Left ventricle myocardium superior (tissue), 1 donor: ENCODE results near the gene FBH1. TPM values are rescaled to one million over a fixed set of nuclear protein-coding genes. Genes with fewer than 3 reads are reported as not detected.
A peak's percentile ranks its signal among the peaks of the same experiment; 100 is the strongest.
"Not testable (repeated sequence)": the region's sequence is repeated elsewhere in the genome, so short reads cannot be mapped to it uniquely, and the experiment has no call there.

Source experiments
- ATAC-seq: fragments of 200-7000 bp; cut with Tn5 transposase; one replicate; pipeline ENCODE4 v1.9.1; 2020; ENCODE audit warnings: mild to moderate bottlenecking, moderate library complexity
- DNase-seq: peaks from one replicate; pipeline ENCODE4 v3.0.0-alpha.2; 2020
- intact Hi-C: fragments of 100-400 bp; cut with micrococcal nuclease; formaldehyde crosslinking; loops from one replicate; pipeline ENCODE4 v1.11.0; 2022
- long read RNA-seq: library from polyadenylated mRNA; unstranded; transcript quantifications from one replicate; pipeline ENCODE4 v2.0.0, GENCODE V29; 2021
- total RNA-seq: library from RNA; stranded (reverse); fragmentation: NEBNext Ultra II Directional; extraction: Animal tissue kit (Norgen Biotek cat#: 25700); gene quantifications from one replicate; pipeline ENCODE4 v1.2.1, GENCODE V29; 2021
- donor health status: DM: no; HTN: yes; CAD: no; lungs with severe emphysema.

The FBH1 gene
- 78.7 TPM for total RNA-seq
- long read RNA-seq, transcript FBH1-201 (21 exons, 3,560 nt) = major isoform, 99 of 213 reads
- long read RNA-seq, partial matches to known transcripts = 58 of 213 reads
- long read RNA-seq, other reads (novel, unspliced or antisense) = 55 of 213 reads

DNA sequence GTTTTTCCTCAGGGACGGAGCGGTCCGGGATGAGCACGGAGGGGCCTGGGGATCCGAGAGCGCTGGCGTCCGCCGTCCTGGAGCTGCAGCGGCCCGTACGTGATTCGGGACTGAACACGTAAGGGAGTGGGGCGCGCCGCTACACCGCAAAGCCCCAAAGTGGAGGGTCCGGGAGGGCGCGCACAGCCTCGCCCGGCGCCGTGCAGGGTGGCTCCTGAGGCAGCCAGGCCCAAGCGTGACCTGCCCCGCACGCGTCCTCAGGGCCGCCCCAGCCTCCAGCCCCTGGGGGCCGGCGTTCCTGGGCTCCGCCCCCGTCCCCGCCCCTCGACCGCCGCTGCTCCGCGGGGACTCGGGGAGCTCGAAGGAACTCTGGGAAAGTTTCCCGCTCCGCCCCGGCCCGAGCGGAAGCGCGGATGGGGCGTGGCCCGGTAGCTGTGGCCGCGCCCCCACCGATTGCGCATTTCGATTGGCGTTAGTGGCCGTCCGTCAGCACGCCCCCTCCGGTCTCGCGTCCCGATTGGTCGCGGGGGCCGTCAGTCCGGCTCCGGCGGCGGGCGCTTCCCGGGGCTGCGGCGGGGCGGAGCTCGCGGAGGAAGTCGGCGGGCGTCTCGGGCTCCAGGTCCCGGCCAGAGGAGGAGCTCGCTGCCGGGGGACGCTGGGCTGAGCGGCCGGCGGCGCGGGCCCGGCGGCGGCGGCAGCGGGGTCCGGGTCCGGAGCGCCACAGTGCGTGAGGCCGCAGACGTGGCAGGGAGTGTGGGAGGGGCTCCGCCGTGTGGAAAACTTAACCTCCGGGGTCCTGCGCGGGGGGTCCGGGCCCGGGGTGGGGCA lies at the start of gene FBH1, which contains the start of gene ANKRD16:
FBH1 (plus strand) TSS at position 620 of the 828 bp plus-strand sequence; CDS start at position 723, 103 bp downstream.
ANKRD16 (minus strand) TSS at position 270 of the 828 bp plus-strand sequence. CDS start 539 bp downstream, outside the sequence.
- intact Hi-C loops = no loop called here

DNA sequence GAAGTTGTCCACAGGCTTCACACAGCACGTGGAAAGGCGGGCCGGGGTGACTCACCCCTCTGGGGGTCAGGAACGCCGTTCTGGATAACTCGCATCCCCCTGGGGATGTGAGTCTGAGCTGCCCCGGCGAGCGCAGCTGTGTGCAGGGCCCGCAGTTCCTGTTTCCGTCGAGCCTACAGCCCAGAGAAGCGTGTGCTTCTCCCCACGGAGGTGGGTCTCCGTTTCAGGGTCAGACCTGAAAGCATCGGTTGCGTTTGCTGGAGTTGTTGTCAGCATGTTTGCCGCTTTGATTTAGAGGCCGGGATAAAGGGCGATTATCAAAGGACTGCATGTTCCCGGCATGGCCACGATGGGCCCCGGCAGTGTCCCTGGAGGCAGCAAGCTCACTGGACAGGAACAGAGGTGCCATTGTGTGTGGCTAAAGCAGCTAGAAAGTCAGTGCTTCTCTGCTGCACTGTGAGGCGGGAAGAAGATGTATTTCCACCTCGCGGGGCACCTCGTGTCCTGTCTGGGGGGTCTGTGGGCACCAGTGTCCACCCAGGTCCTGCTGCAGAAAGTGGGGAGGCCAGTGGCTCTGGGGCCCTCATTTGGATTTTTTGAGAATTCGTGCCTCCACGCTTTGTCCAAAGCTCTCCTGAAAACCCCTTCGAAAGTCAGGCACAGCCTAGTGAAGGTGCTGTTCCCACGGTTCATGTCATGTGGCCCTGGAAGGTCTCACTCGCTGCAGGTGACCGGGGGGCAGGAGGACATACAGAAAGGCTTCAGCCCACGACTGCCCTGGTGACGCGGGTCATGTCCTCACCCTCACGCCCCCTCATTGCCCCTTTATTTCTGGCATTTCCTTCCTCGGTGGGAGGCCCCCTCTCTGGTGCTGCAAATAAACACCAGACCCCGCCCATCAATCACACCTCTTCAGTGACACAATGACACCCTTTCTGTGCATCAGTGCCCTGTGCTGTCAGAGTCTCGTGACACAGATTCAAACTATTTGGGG lies 49.4 kb upstream of the FBH1 start:
- peak; percentile 81 for ATAC-seq
- DNase-seq = peak; percentile 67
- intact Hi-C loops = no loop called here

More for the DNA sequence above, at the start of gene FBH1, which contains the start of gene ANKRD16:
- DNase-seq = peak; percentile 99
- ATAC-seq = peak; percentile 96

GRCh38 chr10:5841965-5842364 lies 48.1 kb upstream of the FBH1 start:
- intact Hi-C loops = no loop called here
- DNase-seq = no peak
- no peak for ATAC-seq

GRCh38 chr10:5843686-5844344 lies 46.2 kb upstream of the FBH1 start:
- DNase-seq = no peak
- no peak for ATAC-seq

DNA sequence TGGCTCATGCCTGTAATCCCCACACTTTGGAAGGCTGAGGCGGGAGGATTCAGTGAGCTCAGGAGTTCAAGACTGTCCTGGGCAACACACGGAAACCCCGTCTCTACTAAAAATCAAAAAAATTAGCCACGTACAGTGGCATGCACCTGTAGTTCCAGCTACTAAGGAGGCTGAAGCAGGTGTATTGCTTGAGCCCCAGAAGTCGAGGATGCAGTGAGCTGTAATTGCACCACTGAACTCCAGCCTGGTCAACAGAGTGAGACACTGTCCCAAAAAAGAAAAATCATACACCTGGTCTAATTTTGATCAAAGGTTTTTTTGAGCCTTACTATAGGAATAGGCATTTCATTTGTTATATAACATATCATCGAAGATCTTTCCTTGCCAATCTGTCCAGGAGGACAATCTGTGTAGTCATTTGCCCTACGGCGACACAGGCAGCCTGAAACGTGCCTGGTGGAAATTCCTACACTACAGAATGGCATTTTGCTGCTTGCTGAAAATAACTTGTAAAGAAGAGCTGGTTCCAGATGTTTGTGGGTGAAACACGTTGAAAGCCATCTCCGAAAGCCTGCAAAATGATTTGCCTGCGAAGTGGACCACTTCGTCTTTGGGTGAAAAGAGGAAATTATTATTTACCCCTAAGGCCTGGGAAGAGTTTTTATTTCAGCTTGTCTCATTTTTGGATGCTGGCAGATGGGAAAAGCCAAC lies 45.5 kb upstream of the FBH1 start:
- intact Hi-C loops = no loop called here
- ATAC-seq = no peak

More at GRCh38 chr10:5843686-5844344, 46.2 kb upstream of the FBH1 start:
- intact Hi-C loops = no loop called here

DNA sequence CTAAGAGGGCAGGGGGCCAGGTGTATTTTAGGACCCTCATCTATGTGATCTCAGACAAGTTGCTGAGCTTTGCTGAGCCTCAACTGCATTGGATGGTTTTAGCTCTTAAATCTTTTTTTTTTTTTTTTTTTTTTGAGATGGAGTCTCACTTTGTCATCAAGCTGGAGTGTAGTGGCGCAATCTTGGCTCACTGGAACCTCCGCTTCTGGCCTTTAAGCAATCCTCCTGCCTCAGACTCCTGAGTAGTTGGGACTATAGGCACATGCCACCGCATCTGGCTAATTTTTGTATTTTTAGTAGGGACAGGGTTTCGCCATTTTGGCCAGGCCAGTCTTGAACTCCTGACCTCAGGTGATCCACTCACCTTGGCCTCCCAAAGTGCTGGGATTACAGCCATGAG lies 43.4 kb upstream of the FBH1 start:
- intact Hi-C loops, DNase-seq, ATAC-seq: not testable (repeated sequence)

More for the DNA sequence above, 45.5 kb upstream of the FBH1 start:
- DNase-seq = no peak

GRCh38 chr10:5854131-5854475 lies 35.9 kb upstream of the FBH1 start:
- ATAC-seq (no peak), DNase-seq (no peak)
- intact Hi-C loops = no loop called here

DNA sequence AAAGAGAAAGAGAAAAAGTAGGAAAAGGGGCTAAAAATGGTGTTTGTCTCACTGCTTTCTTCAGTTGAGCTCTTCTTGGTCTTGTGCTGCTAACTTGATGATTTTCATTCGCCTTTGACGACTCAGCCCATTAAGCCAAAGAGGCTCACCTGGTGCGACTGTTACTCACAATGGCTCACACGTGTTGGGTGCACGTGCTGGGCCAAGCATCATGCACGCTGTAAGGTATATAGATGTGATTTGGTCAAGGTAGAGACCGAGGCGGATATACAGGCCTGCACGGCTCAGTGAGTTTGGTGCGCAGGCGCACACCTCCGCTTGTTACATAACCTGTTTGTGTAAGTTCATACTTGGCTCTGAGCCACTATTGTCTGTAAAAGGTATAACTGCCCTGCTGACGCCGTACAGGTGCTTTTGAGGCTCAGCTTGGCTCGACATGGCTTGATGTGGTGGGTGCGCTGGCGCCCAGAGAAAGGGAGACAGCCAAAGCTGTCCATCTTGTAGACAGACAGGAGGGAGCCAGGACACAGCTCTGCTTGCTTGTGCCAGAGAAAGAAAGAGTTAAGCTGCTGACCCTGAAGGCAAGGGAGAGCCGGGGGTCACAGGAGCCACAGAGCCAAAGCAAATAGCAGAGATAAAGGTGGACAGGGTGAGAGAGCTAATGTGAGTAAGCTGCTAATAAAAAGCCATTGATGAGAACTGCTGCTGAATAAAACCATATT lies 33.9 kb upstream of the FBH1 start:
- ATAC-seq (no peak), DNase-seq (no peak)
- intact Hi-C loops = no loop called here

GRCh38 chr10:5856701-5857004 lies 33.4 kb upstream of the FBH1 start:
- DNase-seq = no peak
- intact Hi-C loops = no loop called here
- ATAC-seq = no peak

- DNase-seq (no peak), ATAC-seq (no peak)
- intact Hi-C loops = no loop called here
These were observed 31.2 kb upstream of the FBH1 start for GRCh38 chr10:5858811-5859210.

DNA sequence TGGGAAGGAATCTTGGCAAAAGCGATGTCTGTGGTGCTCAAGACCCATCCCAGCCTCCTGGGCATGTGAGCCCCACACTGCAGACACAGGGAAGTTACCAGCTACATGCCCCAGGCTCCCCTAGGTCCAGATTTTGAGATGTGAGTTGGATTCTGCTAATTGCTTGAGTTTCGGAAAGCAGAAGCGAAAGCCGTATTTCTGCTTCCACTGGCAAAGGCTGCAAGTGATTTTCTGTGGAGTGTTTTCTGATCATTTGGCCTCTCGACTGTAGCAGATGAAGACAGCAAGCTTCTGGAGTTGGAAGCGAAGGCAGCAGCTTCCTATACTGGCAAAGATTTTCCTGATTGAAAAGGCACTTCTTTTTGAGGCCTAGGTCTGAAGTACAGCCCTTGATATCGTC lies 30.0 kb upstream of the FBH1 start:
- no peak for ATAC-seq

GRCh38 chr10:5862360-5862961 lies 27.6 kb upstream of the FBH1 start:
- ATAC-seq (no peak), DNase-seq (no peak)
- intact Hi-C loops = no loop called here

More for the DNA sequence above, 30.0 kb upstream of the FBH1 start:
- DNase-seq = no peak
- intact Hi-C loops = no loop called here

GRCh38 chr10:5862981-5863685 lies 26.9 kb upstream of the FBH1 start:
- intact Hi-C loops, DNase-seq, ATAC-seq: not testable (repeated sequence)

DNA sequence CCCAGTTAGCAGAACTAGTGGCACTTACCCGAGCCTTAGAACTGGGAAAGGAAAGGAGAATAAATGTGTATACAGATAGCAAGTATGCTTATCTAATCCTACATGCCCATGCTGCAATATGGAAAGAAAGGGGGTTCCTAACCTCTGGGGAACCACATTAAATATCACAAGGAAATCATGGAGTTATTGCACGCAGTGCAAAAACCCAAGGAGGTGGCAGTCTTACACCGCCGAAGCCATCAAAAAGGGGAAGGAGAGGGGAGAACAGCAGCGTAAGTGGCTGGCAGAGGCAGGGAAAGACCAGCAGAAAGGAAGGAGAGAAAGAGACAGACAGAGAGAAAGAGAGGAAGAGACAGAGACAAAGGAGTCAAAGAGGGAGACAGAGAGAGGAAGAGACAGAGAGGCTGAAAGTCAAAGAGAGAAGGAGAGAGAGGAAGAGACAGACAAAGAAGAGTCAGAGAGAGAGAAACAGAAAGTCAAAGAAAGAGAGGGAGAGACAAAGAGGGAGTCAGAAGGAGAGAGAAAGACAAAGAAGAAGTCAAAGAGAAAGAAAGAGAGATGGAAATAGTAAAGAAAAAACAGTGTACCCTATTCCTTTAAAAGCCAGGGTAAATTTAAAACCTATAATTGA lies 23.5 kb upstream of the FBH1 start:
- DNase-seq, ATAC-seq, intact Hi-C loops: not testable (repeated sequence)

DNA sequence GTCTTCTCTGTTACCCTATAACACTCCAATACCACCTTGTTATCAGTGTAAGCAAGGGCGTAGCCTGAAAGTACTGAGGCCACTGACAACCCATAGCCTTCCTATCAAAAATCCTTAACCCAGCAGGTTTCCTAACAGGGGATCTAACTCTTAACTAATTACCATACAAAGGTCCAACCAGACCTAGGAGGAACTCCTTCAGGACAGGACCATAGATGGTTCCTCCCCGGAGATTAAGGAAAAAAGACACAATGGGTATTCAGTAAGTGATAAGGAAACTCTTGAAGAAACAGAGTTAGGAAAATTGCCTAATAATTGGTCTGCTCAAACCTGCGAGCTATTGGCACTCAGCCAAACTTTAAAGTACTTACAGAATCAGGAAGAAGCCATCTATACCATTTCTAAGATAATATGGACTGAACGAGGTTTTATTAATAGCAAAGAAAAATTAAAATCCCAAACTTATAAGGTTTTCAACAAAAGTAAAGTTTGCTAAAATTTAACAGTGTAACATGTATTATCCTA lies 22.9 kb upstream of the FBH1 start:
- intact Hi-C loops, ATAC-seq, DNase-seq: not testable (repeated sequence)

DNA sequence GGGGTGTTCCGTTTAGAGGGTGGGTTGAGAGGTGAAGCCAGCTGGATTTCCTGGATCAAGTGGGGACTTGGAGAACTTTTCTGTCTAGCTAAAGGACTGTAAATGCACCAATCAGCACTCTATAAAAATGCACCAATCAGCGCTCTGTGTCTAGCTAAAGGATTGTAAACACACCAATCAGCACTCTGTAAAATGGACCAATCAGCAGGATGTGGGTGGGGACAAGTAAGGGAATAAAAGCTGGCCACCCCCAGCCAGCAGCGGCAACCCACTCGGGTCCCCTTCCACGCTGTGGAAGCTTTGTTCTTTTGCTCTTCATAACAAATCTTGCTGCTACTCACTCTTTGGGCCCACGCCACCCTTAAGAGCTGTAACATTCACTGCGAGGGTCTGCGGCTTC lies 21.7 kb upstream of the FBH1 start:
- DNase-seq, ATAC-seq, intact Hi-C loops: not testable (repeated sequence)
